IMR-90 (cell line): ENCODE measurements around the gene RNU6-7. TPM values are rescaled to one million over a fixed set of nuclear protein-coding genes. Genes with fewer than 3 reads are reported as not detected.

Experiments used
- ATAC-seq: fragments of 200-7000 bp; cut with Tn5 transposase; 2 replicates; pipeline ENCODE4 v1.9.1; 2020; ENCODE audit warnings: low read depth, mild to moderate bottlenecking, moderate library complexity
- BruUV-seq: library from RNA; stranded (reverse); fragments of 400-500 nt; replicated peaks from 2 replicates; lab custom pipeline; 2021; lab: Mats Ljungman, UMichigan
- CTCF ChIA-PET: fragments of 300-600 bp; formaldehyde crosslinking; extraction: SDS; loops from one replicate; lab custom pipeline; 2021; ENCODE audit warnings: antibody characterized with exemption; lab: Yijun Ruan, JAX
- POLR2A ChIA-PET: fragments of 300-600 bp; sonication (Branson Sonifier 250); formaldehyde crosslinking; loops from one replicate; lab custom pipeline; 2022; ENCODE audit warnings: antibody characterized with exemption; ENCODE audit not compliant: unreplicated experiment; lab: Charles Lee
- DNase-seq: peaks from one replicate; pipeline ENCODE4 v3.0.0; 2013
- H2AFZ ChIP-seq: replicated peaks from 2 replicates; pipeline ENCODE3; 2013; ENCODE audit warnings: low read length, mild to moderate bottlenecking; ENCODE audit not compliant: poor library complexity
- H2AK5ac ChIP-seq: 2 replicates; pipeline ENCODE4 v1.6.1; 2013; ENCODE audit warnings: low read depth, low read length, inconsistent platforms
- H2AK9ac ChIP-seq: replicated peaks from 2 replicates; pipeline ENCODE3; 2013; ENCODE audit warnings: mild to moderate bottlenecking, low read depth, low read length, moderate library complexity; ENCODE audit not compliant: poor library complexity
- H2BK120ac ChIP-seq: 2 replicates; pipeline ENCODE4 v1.6.1; 2013; ENCODE audit warnings: low read depth, low read length, inconsistent platforms
- H2BK15ac ChIP-seq: 3 replicates; pipeline ENCODE4 v1.6.1; 2013; ENCODE audit warnings: low read depth, low read length, inconsistent platforms
- H2BK20ac ChIP-seq: 2 replicates; pipeline ENCODE4 v1.6.1; 2013; ENCODE audit warnings: low read depth, mild to moderate bottlenecking, inconsistent platforms, low read length, moderate library complexity
- H2BK5ac ChIP-seq: 2 replicates; pipeline ENCODE4 v1.6.1; 2013; ENCODE audit warnings: mild to moderate bottlenecking, low read depth, low read length, inconsistent platforms; ENCODE audit not compliant: poor library complexity, severe bottlenecking
- H3K14ac ChIP-seq: replicated peaks from 2 replicates; pipeline ENCODE4 v1.6.1; 2013; ENCODE audit warnings: low read depth, low read length, inconsistent platforms
- H3K18ac ChIP-seq: 2 replicates; pipeline ENCODE4 v1.6.1; 2013; ENCODE audit warnings: low read depth, low read length, control low read depth
- H3K23ac ChIP-seq: 2 replicates; pipeline ENCODE4 v1.6.1; 2013; ENCODE audit warnings: low read depth, low read length, inconsistent platforms
- H3K27ac ChIP-seq: 2 replicates; pipeline ENCODE4 v1.5.1; 2013; ENCODE audit warnings: mild to moderate bottlenecking, control low read depth, low read length; ENCODE audit not compliant: insufficient read depth
- H3K27me3 ChIP-seq: 2 replicates; pipeline ENCODE4 v1.6.1; 2013; ENCODE audit warnings: low read length; ENCODE audit not compliant: control insufficient read depth, insufficient read depth
- H3K36me3 ChIP-seq: 2 replicates; pipeline ENCODE4 v1.6.1; 2013; ENCODE audit warnings: low read length, mixed read lengths; ENCODE audit not compliant: control insufficient read depth, insufficient read depth
- H3K4ac ChIP-seq: 2 replicates; pipeline ENCODE4 v1.6.1; 2013; ENCODE audit warnings: low read depth, low read length, inconsistent platforms
- H3K4me1 ChIP-seq: 2 replicates; pipeline ENCODE4 v1.6.1; 2013; ENCODE audit warnings: low read length, mixed read lengths; ENCODE audit not compliant: control insufficient read depth, insufficient read depth
- H3K4me2 ChIP-seq: 2 replicates; pipeline ENCODE4 v1.6.1; 2013; ENCODE audit warnings: low read depth, mild to moderate bottlenecking, control low read depth, low read length, moderate library complexity
- H3K4me3 ChIP-seq: 2 replicates; pipeline ENCODE4 v1.5.1; 2013; ENCODE audit warnings: low read depth, mild to moderate bottlenecking, control low read depth, low read length, moderate library complexity; ENCODE audit not compliant: insufficient read depth
- H3K56ac ChIP-seq: 2 replicates; pipeline ENCODE4 v1.6.1; 2013; ENCODE audit warnings: low read length, inconsistent platforms; ENCODE audit not compliant: insufficient read depth; ENCODE audit errors: extremely low read depth
- H3K79me1 ChIP-seq, 2 experiments: 2 replicates each; pipeline ENCODE4 v1.6.1; 2013; ENCODE audit warnings: low read length in 2 of 2, inconsistent platforms in 1 of 2, low read depth in 1 of 2
- H3K9ac ChIP-seq: 2 replicates; pipeline ENCODE4 v1.6.1; 2013; ENCODE audit warnings: low read depth, low read length, control low read depth
- H3K9me1 ChIP-seq: 2 replicates; pipeline ENCODE4 v1.6.1; 2013; ENCODE audit warnings: low read length, inconsistent platforms; ENCODE audit not compliant: insufficient read depth
- H3K9me3 ChIP-seq: 2 replicates; pipeline ENCODE4 v1.6.1; 2013; ENCODE audit warnings: low read length; ENCODE audit not compliant: control insufficient read depth, insufficient read depth
- H4K20me1 ChIP-seq: 2 replicates; pipeline ENCODE4 v1.6.1; 2013; ENCODE audit warnings: low read length, inconsistent platforms; ENCODE audit not compliant: insufficient read depth
- H4K5ac ChIP-seq: 2 replicates; pipeline ENCODE4 v1.6.1; 2013; ENCODE audit warnings: mild to moderate bottlenecking, low read depth, low read length, control low read depth
- H4K8ac ChIP-seq, 2 experiments: 2 replicates each; pipeline ENCODE4 v1.6.1; 2013; ENCODE audit warnings: low read depth in 2 of 2, low read length in 2 of 2, control low read depth in 1 of 2, inconsistent platforms in 1 of 2
- H4K91ac ChIP-seq: 2 replicates; pipeline ENCODE4 v1.6.1; 2013; ENCODE audit warnings: low read depth, low read length, inconsistent platforms; ENCODE audit not compliant: insufficient read depth
- CHD1 ChIP-seq: IDR thresholded peaks from 2 replicates; pipeline ENCODE4 v1.6.1; 2012; ENCODE audit warnings: low read depth, low read length, improper control_type of control experiment
- MAFK ChIP-seq: IDR thresholded peaks from 2 replicates; pipeline ENCODE4 v1.6.1; 2012; ENCODE audit warnings: low read depth, low read length, improper control_type of control experiment
- MXI1 ChIP-seq: IDR thresholded peaks from 2 replicates; pipeline ENCODE4 v1.6.1; 2012; ENCODE audit warnings: low read depth, mild to moderate bottlenecking, low read length, moderate library complexity, borderline replicate concordance
- NFE2L2 ChIP-seq: fragments of 150-350 bp; IDR thresholded peaks from 2 replicates; pipeline ENCODE4 v1.6.1; 2016; ENCODE audit warnings: low read depth, mild to moderate bottlenecking, low read length
- RCOR1 ChIP-seq: IDR thresholded peaks from 2 replicates; pipeline ENCODE4 v1.6.1; 2012; ENCODE audit warnings: mild to moderate bottlenecking, low read length, improper control_type of control experiment; ENCODE audit not compliant: insufficient replicate concordance
- SMC3 ChIP-seq: fragments of 150-350 bp; IDR thresholded peaks from 2 replicates; pipeline ENCODE4 v1.6.1; 2016; ENCODE audit warnings: low read depth, mild to moderate bottlenecking, antibody characterized with exemption, low read length, moderate library complexity
- WGBS, 2 experiments: methylation state at CpG; one replicate each; pipeline versions ENCODE4 v1.1.5 to v1.1.7; 2013; ENCODE audit warnings: missing lambda C conversion rate in 2 of 2; ENCODE audit not compliant: insufficient read length in 1 of 2; ENCODE audit errors: extremely low coverage in 2 of 2; 5-methylcytosine and 5-hydroxymethylcytosine counted together
- dilution Hi-C: fragments of 300-500 bp; cut with HindIII; formaldehyde crosslinking; loops from one replicate; pipeline ENCODE4 v1.14.3; 2018; ENCODE audit warnings: low sequenced_read_pairs; ENCODE audit not compliant: unreplicated experiment
- in situ Hi-C: fragments of 300-500 bp; cut with MboI; formaldehyde crosslinking; loops from 3 replicates; pipeline ENCODE4 v1.14.3; 2019; ENCODE audit warnings: low sequenced_read_pairs, inconsistent platforms, mixed read lengths
- intact Hi-C: fragments of 100-400 bp; cut with micrococcal nuclease; formaldehyde crosslinking; loops from 2 replicates; pipeline ENCODE4 v1.10.0; 2022
- microRNA-seq, 2 experiments: library from miRNA; stranded (forward) in 1 of 2; unstranded in 1 of 2; fragments of 10-50 nt in 1 of 2; fragments of <30 nt in 1 of 2; gene quantifications in 1 of 2; microRNA quantifications in 1 of 2; one replicate each; pipeline versions ENCODE3 to v1.1.0; 2013 to 2020; ENCODE audit not compliant: insufficient read depth in 1 of 2, insufficient read length in 1 of 2, unreplicated experiment in 1 of 2
- polyA plus RNA-seq, 3 experiments: library from polyadenylated mRNA; depleted of rRNA; stranded (reverse); fragments of >200 nt; gene quantifications; 2 replicates each; pipeline ENCODE4 v1.2.3, GENCODE V29; 2012; ENCODE audit warnings: low replicate concordance in 1 of 3
- small RNA-seq, 5 experiments: library from RNA; depleted of rRNA; stranded (forward); fragments of <200 nt; gene quantifications; one replicate each; pipeline ENCODE3, GENCODE V24; 2012
- total RNA-seq: library from RNA; depleted of rRNA; stranded (reverse); fragments of >200 nt; gene quantifications from 2 replicates; pipeline ENCODE4 v1.2.3, GENCODE V29; 2012; rRNA removed
- TF ChIP-seq, protein P1 (sequence below): conservative IDR thresholded peaks from 2 replicates; pipeline ENCODE4 v1.5.1; 2012; ENCODE audit warnings: mild to moderate bottlenecking, low read depth, low read length, improper control_type of control experiment

Gene RNU6-7
- total and polyA plus RNA-seq, 2 of the 4 experiments (the other 2 are of a cell fraction): not detected

DNA sequence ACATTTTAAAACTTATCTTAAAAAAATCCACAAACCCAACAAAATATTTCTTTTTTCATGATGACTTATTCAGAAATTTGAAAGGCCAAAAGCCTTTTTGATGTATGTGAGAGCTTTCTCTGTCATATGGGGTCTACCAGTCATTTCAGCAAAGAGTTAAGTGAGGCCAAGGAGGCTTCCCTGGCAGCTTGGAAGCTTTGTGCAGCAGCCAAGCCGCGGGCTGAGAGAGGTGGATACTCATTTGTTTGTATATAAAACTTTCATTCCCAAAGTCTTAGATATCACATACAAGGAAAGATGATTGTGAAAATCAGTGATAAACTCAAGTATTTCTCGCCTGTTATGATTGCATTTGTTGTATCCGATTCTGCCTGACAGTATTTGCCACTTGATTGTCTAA lies 49.7 kb downstream of the RNU6-7 start:
- 0 out of 2 replicates have a peak, but pooled peaks cover 3% of the 10 kb centered on the region for H3K27me3 ChIP-seq
- BruUV-seq: no TSS peak
- TF ChIP-seq, protein P1, sequence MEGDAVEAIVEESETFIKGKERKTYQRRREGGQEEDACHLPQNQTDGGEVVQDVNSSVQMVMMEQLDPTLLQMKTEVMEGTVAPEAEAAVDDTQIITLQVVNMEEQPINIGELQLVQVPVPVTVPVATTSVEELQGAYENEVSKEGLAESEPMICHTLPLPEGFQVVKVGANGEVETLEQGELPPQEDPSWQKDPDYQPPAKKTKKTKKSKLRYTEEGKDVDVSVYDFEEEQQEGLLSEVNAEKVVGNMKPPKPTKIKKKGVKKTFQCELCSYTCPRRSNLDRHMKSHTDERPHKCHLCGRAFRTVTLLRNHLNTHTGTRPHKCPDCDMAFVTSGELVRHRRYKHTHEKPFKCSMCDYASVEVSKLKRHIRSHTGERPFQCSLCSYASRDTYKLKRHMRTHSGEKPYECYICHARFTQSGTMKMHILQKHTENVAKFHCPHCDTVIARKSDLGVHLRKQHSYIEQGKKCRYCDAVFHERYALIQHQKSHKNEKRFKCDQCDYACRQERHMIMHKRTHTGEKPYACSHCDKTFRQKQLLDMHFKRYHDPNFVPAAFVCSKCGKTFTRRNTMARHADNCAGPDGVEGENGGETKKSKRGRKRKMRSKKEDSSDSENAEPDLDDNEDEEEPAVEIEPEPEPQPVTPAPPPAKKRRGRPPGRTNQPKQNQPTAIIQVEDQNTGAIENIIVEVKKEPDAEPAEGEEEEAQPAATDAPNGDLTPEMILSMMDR: no peak
- TF ChIP-seq MXI1: no peak
- no peak for TF ChIP-seq NFE2L2
- TF ChIP-seq MAFK: no peak
- no peak for TF ChIP-seq RCOR1
- TF ChIP-seq CHD1: no peak
- TF ChIP-seq SMC3: no peak
- H3K9me3 ChIP-seq: no peaks in the 10 kb centered on the region
- peak overlapping the region; percentile 8 for H2BK5ac ChIP-seq
- H2AFZ ChIP-seq: no peak overlapping the region
- CTCF ChIA-PET: interaction anchor here (0.5 to 1.3 kb wide), 7 partner anchors 178 to 855 kb away, joined by 3 to 6 read pairs (median 3); no protein-coding TSS in a partner anchor
- no peak overlapping the region for H3K14ac ChIP-seq
- DNase-seq: peak; percentile 34
- H3K79me1 ChIP-seq: no peaks in the 10 kb centered on the region
- intact Hi-C loops (loop anchor here (5.0 to 10.0 kb wide), 3 partner anchors 304 to 887 kb away; no protein-coding TSS in a partner anchor), in situ Hi-C loops (no loop called here), dilution Hi-C loops (no loop called here)
- H3K9ac ChIP-seq: no peak overlapping the region
- H4K5ac ChIP-seq: no peak overlapping the region
- H2BK15ac ChIP-seq: no peak overlapping the region
- WGBS, 2 experiments: no CpG with 5 or more reads among the region's 4 CpGs
- no peak overlapping the region for H3K27ac ChIP-seq
- H3K4me1 ChIP-seq: peaks cover 2% of the 10 kb centered on the region; the same call in 1 of the 2 replicates
- no peak overlapping the region for H4K91ac ChIP-seq
- no peak overlapping the region for H3K56ac ChIP-seq
- H3K4me3 ChIP-seq: no peak overlapping the region
- peak overlapping the region; percentile 23 to 78; a peak in 2 of 4 replicates for H4K8ac ChIP-seq
- H2AK5ac ChIP-seq: no peak overlapping the region
- H3K36me3 ChIP-seq: no peaks in the 10 kb centered on the region
- H3K23ac ChIP-seq: no peak overlapping the region
- POLR2A ChIA-PET: interaction anchor here (0.6 kb wide), 1 partner anchor 218 kb away, joined by 5 read pairs; no protein-coding TSS in a partner anchor
- H3K4me2 ChIP-seq: peak overlapping the region; percentile 34; the same call in 1 of the 2 replicates
- H2BK120ac ChIP-seq: no peak overlapping the region
- ATAC-seq: peak; percentile 47
- no peaks in the 10 kb centered on the region for H4K20me1 ChIP-seq
- H2AK9ac ChIP-seq: no peak overlapping the region
- no peaks in the 10 kb centered on the region for H3K9me1 ChIP-seq
- H3K18ac ChIP-seq: no peak overlapping the region
- no peak overlapping the region for H3K4ac ChIP-seq
- no peak overlapping the region for H2BK20ac ChIP-seq

Small RNA genes lying within 50 kb of the gene (microRNA-seq; reads per million reads assigned to microRNA genes)
- gene RNU6-7 (ENCODE audit: insufficient read depth, insufficient read length) (not detected), gene RNU6-8 (ENCODE audit: insufficient read depth, insufficient read length) (not detected)

Small RNA genes lying within 50 kb of the gene (small RNA-seq; reads per million reads assigned to genes)
- 0 reads per million in 5 experiments for gene RNU6-7
- gene RNU6-8: 0 to 4.3 (median 0.17) reads per million in 5 experiments

Other genes starting within 250 kb of the RNU6-7 start
- gene ARHGAP5, start 124.7 kb upstream of the RNU6-7 start, total RNA-seq: 45.3 and 71.1 TPM in 2 replicates
- gene ARHGAP5, start 124.7 kb upstream of the RNU6-7 start, polyA plus RNA-seq (2012; rRNA removed): 7.4 and 7.5 TPM in 2 replicates
- gene RNU6-8, start 1.2 kb downstream of the RNU6-7 start, total RNA-seq: not detected in 2 replicates
- gene RNU6-8, start 1.2 kb downstream of the RNU6-7 start, polyA plus RNA-seq (2012; rRNA removed): not detected in 2 replicates
- gene AKAP6, start 127.3 kb downstream of the RNU6-7 start, total RNA-seq: 1.6 and 1.7 TPM in 2 replicates
- 0.22 TPM in 2 replicates for gene AKAP6, start 127.3 kb downstream of the RNU6-7 start, polyA plus RNA-seq (2012; rRNA removed)